Suprapubic skin (tissue), 4 donors: Measurements from ENCODE around the gene COL25A1.

Source experiments
- CTCF ChIP-seq, 2 donors: fragments of 200-600 bp in 1 of 2; fragments of 450-650 bp in 1 of 2; sonication (generic) in 1 of 2; IDR thresholded peaks; one replicate each; pipeline ENCODE4 v1.5.1; 2016 to 2019; ENCODE audit warnings: antibody characterized with exemption in 2 of 2, mild to moderate bottlenecking in 1 of 2, moderate library complexity in 1 of 2
- EP300 ChIP-seq: sonication (generic); formaldehyde crosslinking; IDR thresholded peaks from one replicate; pipeline ENCODE4 v1.6.1; 2017; ENCODE audit warnings: antibody characterized with exemption
- POLR2A ChIP-seq, 2 donors: fragments of 450-650 bp; IDR thresholded peaks; one replicate each; pipeline ENCODE4 v1.6.1; 2017; ENCODE audit warnings: antibody characterized with exemption in 2 of 2, mild to moderate bottlenecking in 2 of 2, moderate library complexity in 2 of 2
- POLR2AphosphoS5 ChIP-seq, 3 donors: sonication (generic); formaldehyde crosslinking; IDR thresholded peaks; one replicate each; pipeline ENCODE4 v1.6.1; 2017; ENCODE audit warnings: antibody characterized with exemption in 3 of 3

GRCh38 chr4:109185951-109186350 lies 116.5 kb downstream of the COL25A1 start:
- TF ChIP-seq CTCF (IDR thresholded peaks at IDR 0.05): no peak
- TF ChIP-seq POLR2A (IDR thresholded peaks at IDR 0.05): no peak
- no peak for TF ChIP-seq EP300
- no peak for TF ChIP-seq POLR2AphosphoS5 (IDR thresholded peaks at IDR 0.05)
